CD4-positive, alpha-beta T cell treated with Interferon gamma for 1 hour (primary cell): ENCODE results near the gene DHX35.

Source experiments
- DNase-seq: peaks from one replicate; pipeline ENCODE4 v3.0.0-alpha.2; 2020

Gene DHX35

GRCh38 chr20:39032997-39033396, 70.9 kb downstream of the DHX35 start:
- DNase-seq = no peak

GRCh38 chr20:39036011-39036410, 73.9 kb downstream of the DHX35 start:
- DNase-seq = no peak

DNA sequence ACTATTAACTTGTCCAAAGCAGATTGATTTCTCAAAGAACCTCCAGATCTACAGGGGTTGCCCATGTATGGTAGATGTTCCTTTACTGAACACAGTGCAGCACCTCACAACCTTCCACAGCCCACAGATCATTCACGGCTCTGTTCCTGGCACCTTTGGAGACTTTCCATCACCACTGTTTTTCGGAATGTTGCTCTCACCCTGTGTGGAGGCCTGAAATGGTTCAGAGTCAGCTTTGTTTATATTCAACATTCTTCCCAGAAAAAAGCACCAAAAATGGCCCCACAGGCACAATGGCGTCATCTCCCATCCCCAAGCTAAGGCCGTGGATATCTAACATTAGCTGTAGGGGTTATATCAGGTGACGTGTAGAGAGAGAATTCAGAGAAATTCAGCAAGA, 74.7 kb downstream of the DHX35 start:
- no peak for DNase-seq

DNA sequence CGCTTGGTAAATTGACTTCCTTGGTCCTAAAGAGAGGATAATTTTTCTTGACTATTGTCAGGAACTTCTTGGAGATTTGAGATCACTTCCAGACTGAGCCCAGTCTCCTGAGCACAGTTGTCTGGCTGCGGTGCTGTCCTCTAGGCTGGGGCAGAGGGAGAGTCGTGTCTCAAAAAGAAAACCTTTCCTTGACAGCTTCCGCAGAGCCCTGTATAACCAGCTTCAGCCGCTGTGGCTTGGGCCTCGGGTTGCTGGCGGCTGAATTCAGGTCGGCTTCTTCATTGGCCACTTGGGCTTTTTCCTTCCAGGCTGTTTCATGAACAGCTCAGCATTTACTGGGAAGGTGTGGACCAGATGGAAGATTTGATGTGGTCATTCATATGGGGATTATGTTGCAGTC, 75.9 kb downstream of the DHX35 start:
- DNase-seq = no peak

GRCh38 chr20:39038495-39038894, 76.4 kb downstream of the DHX35 start:
- no peak for DNase-seq

- no peak for DNase-seq
Measured at GRCh38 chr20:39039261-39039660, 77.1 kb downstream of the DHX35 start.

- DNase-seq = no peak
Measured at GRCh38 chr20:39040116-39040515, 78.0 kb downstream of the DHX35 start.

DNA sequence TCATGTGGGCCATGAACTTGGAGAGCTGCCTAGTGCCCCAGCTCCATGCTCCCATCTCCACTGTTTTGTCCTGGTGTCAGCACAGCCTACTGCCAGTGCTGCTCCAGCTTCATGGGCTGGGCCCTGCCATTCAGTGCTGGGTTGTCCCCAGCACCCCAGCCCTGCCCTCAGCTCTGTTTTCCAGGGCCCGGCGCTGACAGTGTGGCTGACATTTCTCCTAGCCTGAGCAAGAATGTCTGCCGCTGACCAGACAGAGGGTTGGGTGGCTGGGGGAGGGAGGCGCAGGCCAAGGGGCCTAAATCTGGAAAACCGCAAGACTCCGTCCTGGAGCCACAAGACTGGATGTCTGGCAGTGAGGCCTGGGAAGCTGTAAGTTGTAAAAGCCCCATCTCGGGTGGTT, 78.9 kb downstream of the DHX35 start:
- DNase-seq = no peak

GRCh38 chr20:39042279-39043150, 80.4 kb downstream of the DHX35 start:
- DNase-seq = no peak

- DNase-seq = no peak
Measured at GRCh38 chr20:39044501-39044900, 82.4 kb downstream of the DHX35 start.

- DNase-seq = no peak
Measured at GRCh38 chr20:39045676-39046075, 83.5 kb downstream of the DHX35 start.

- no peak for DNase-seq
Measured at GRCh38 chr20:39047417-39047985, 85.4 kb downstream of the DHX35 start.

DNA sequence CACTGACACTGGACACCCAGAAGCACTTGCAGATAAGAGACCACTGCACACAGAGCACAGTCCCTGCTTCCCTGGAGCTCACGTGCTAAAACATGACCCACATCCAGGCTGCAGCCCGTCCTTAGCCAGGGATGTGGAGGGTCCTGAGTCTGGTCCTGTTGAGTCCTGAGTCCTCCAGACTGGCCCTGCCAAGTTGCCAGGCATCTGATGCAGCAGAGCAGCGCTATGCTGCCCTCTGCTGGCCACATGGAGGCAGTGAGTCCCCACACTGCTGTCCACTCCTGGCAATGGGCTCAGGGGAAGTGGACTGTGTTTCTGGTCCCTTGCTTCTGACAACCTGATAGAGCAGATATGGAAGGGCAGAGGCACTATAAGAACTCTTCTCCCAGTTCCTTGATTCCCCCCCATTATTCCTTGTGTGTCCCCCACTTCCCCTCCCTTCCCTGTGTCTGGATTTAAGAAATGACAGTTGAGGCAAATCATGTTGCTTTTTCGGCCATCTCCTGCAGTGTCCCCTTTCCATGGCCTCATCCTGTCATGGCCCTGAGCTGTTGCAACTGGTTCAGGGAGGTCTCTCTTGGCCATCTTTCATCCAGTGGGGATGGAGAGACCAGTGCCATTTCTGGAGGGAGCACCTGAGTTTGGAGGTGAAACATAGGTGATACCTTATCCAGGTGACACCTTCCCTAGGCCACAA, 86.0 kb downstream of the DHX35 start:
- peak; percentile 70 for DNase-seq

DNA sequence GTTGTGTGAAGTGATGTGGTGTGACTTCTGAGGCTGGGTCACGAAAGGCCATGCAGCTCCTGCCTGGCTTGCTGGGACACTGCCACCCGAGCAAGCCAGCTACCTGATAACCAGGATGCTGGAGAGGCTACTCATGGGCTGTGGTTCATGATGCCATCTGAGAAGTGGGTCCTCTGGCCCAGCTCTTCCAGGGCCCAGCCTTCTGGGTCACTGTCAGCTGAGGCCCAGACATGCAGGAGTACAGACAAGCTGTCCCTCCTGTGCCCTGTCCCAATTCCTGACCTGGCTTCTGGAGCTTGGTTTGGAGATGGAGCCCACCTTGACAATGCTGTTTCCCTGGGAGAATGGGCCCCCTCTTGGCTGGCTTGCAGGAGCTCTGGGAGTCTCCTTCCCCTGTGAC, 87.0 kb downstream of the DHX35 start:
- DNase-seq = no peak

GRCh38 chr20:39049684-39050554, 87.8 kb downstream of the DHX35 start:
- DNase-seq = peak; percentile 79

GRCh38 chr20:39050555-39050902, 88.4 kb downstream of the DHX35 start:
- no peak for DNase-seq

DNA sequence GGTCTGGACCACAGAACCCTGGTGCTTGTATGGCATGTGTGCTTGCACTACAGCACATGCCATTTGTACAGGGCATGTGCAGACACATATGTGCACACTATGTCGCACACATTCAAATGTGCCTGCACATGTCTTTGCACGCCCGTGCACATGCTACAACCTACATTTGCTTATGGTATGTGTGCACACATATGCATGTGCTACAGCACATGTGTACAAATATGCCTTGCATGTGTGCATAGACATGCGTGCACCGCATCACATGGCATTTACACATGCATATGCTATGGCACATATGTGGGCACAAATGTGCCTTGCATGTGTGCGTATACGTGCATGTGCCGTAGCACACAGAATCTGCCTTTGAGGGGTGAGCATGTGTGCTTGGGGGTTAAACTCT, 90.5 kb downstream of the DHX35 start:
- DNase-seq = no peak

- no peak for DNase-seq
Measured at GRCh38 chr20:39057143-39057542, 95.0 kb downstream of the DHX35 start.

DNA sequence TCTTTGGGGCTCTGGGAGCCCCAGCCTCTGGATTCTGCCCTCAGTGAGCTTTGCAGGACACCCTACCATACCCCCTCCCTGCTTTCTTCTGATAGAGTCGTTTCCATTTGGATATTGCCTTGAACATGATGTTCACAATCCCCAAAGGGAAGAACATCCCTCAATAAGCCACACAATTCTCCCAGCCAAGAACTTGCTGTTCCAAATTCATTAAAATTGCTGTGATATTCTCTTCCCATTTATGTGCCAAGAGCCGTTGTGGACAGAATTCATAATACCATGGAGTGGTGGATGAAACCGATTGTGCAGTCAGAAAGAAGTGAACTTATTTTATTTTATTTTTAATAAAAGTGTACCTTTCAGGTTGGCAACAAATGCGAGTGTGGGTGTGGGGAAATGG, 95.8 kb downstream of the DHX35 start:
- no peak for DNase-seq

DNA sequence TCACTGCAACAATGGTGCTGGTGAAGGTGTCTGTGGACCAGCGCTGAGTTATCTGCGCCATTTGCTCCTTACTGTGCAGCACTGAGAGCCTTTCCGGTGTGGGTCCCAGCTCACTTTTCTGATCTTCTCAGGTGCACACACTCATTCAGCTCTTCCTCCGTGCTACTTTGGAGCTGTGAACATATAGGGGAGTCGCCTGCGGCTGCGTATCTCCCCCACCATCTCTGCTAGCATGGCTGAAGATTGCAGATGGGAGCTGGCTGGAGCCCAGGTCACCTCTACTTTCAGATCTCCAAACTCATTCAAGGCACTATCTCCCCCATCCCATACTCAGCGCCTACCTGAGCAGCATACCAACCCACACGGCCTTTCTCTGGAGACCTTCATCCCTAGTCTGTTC, 96.9 kb downstream of the DHX35 start:
- no peak for DNase-seq

- DNase-seq = no peak
Measured at GRCh38 chr20:39066471-39067242, 104.5 kb downstream of the DHX35 start.

- DNase-seq = no peak
Measured at GRCh38 chr20:39067526-39068216, 105.5 kb downstream of the DHX35 start.
